Measurements from ENCODE around the gene SPOCK1.

Gene SPOCK1

DNA sequence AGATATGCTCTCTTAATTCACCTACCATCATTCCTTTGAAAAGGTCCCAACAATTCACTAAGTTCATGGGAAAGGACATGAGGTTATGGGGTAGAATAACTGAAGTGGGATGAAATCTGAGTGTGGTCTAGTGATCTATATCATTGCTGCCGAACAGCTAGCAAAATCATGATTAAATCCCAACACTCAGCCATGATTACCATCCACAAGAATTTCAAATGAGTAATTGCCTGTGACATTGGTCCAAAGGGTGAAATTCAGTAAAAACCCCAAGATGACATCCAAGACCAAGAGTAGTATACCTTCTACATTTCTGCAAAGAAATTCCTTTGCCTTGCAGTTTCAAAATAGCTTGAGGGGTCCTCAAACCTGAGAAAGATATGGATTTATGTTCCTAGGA, 225.6 kb downstream of the SPOCK1 start:
- TF ChIP-seq, protein P1, sequence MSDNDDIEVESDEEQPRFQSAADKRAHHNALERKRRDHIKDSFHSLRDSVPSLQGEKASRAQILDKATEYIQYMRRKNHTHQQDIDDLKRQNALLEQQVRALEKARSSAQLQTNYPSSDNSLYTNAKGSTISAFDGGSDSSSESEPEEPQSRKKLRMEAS (IDR thresholded peaks at IDR 0.05; ENCODE audit: low read depth, low read length) = no peak
- TF ChIP-seq POLR2A (IDR thresholded peaks at IDR 0.05; ENCODE audit: extremely low read depth, insufficient read length) = no peak
- no peak for TF ChIP-seq MYC (IDR thresholded peaks at IDR 0.05; ENCODE audit: low read depth, low read length)
- TF ChIP-seq, protein P2, sequence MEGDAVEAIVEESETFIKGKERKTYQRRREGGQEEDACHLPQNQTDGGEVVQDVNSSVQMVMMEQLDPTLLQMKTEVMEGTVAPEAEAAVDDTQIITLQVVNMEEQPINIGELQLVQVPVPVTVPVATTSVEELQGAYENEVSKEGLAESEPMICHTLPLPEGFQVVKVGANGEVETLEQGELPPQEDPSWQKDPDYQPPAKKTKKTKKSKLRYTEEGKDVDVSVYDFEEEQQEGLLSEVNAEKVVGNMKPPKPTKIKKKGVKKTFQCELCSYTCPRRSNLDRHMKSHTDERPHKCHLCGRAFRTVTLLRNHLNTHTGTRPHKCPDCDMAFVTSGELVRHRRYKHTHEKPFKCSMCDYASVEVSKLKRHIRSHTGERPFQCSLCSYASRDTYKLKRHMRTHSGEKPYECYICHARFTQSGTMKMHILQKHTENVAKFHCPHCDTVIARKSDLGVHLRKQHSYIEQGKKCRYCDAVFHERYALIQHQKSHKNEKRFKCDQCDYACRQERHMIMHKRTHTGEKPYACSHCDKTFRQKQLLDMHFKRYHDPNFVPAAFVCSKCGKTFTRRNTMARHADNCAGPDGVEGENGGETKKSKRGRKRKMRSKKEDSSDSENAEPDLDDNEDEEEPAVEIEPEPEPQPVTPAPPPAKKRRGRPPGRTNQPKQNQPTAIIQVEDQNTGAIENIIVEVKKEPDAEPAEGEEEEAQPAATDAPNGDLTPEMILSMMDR (IDR thresholded peaks at IDR 0.05; ENCODE audit: low read depth, low read length) = no peak
- H3K4me3 ChIP-seq (ENCODE audit: low read depth, low read length) = no peak overlapping the region
- no peak for DNase-seq (ENCODE audit: low read depth)

DNA sequence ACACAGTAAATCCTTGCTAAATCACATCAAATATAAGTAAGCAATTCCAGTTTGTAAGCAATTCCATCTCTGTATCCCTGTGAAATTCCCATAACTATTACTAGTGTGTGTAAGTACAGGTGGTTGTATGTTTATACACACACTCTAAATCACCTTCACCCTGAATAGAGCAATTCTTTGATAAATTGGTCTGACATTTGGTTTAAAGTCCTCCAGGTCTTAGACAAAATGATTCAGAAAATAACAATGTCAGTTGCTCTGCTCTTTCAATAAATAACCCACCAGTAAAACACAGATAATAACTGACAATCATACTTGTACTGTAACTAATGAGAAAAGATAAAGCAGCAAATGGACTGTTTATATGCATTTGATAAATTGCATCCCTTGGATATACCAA, 226.3 kb downstream of the SPOCK1 start:
- H3K4me3 ChIP-seq (ENCODE audit: low read depth, low read length) = no peak overlapping the region
- TF ChIP-seq, protein P2 (IDR thresholded peaks at IDR 0.05; ENCODE audit: low read depth, low read length) = no peak
- TF ChIP-seq MYC (IDR thresholded peaks at IDR 0.05; ENCODE audit: low read depth, low read length) (no peak), POLR2A (IDR thresholded peaks at IDR 0.05; ENCODE audit: extremely low read depth, insufficient read length) (no peak)
- TF ChIP-seq, protein P1 (IDR thresholded peaks at IDR 0.05; ENCODE audit: low read depth, low read length) = no peak
- DNase-seq (ENCODE audit: low read depth) = no peak

GRCh38 chr5:137269946-137270345, 229.2 kb downstream of the SPOCK1 start:
- no peak for DNase-seq (ENCODE audit: low read depth)
- no peak overlapping the region for H3K4me3 ChIP-seq (ENCODE audit: low read depth, low read length)
- no peak for TF ChIP-seq POLR2A (IDR thresholded peaks at IDR 0.05; ENCODE audit: extremely low read depth, insufficient read length)
- no peak for TF ChIP-seq MYC (IDR thresholded peaks at IDR 0.05; ENCODE audit: low read depth, low read length)
- TF ChIP-seq, protein P2 (IDR thresholded peaks at IDR 0.05; ENCODE audit: low read depth, low read length) = no peak
- TF ChIP-seq, protein P1 (IDR thresholded peaks at IDR 0.05; ENCODE audit: low read depth, low read length) = no peak

GRCh38 chr5:137269274-137269673, 229.9 kb downstream of the SPOCK1 start:
- no peak for DNase-seq (ENCODE audit: low read depth)
- TF ChIP-seq, protein P2 (IDR thresholded peaks at IDR 0.05; ENCODE audit: low read depth, low read length) = no peak
- TF ChIP-seq, protein P1 (IDR thresholded peaks at IDR 0.05; ENCODE audit: low read depth, low read length) = no peak
- TF ChIP-seq MYC (IDR thresholded peaks at IDR 0.05; ENCODE audit: low read depth, low read length) (no peak), POLR2A (IDR thresholded peaks at IDR 0.05; ENCODE audit: extremely low read depth, insufficient read length) (no peak)
- H3K4me3 ChIP-seq (ENCODE audit: low read depth, low read length) = no peak overlapping the region

GRCh38 chr5:137268646-137269045, 230.5 kb downstream of the SPOCK1 start:
- TF ChIP-seq, protein P1 (IDR thresholded peaks at IDR 0.05; ENCODE audit: low read depth, low read length) = no peak
- no peak for TF ChIP-seq POLR2A (IDR thresholded peaks at IDR 0.05; ENCODE audit: extremely low read depth, insufficient read length)
- TF ChIP-seq, protein P2 (IDR thresholded peaks at IDR 0.05; ENCODE audit: low read depth, low read length) = no peak
- no peak for TF ChIP-seq MYC (IDR thresholded peaks at IDR 0.05; ENCODE audit: low read depth, low read length)
- no peak for DNase-seq (ENCODE audit: low read depth)
- no peak overlapping the region for H3K4me3 ChIP-seq (ENCODE audit: low read depth, low read length)
